ENCODE data around the gene CLIP1.
A peak's percentile ranks its signal among the peaks of the same experiment; 100 is the strongest.
"Not testable (repeated sequence)": the region's sequence is repeated elsewhere in the genome, so short reads cannot be mapped to it uniquely, and the experiment has no call there.

Gene CLIP1

GRCh38 chr12:122309564-122310121 is 112.8 kb downstream of the CLIP1 start:
- no peak for DNase-seq

DNA sequence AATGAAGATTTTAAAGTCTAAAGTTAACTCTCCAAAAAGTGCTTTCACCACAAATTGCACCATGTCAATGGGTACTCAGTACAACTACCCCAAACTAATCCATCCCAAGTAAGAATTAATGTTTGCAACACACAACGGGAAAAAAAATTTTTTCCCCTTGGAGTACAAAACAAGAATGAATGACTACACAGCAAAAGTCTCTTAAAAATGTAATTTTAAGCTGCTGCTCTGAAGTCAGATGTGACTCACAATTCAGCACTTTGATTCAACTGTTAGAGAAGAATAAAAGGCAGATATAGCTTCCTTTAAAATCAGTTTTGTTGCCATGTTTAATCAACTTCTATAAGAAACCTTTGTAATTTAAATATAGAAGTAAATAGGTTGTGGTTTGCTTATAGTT is 113.7 kb downstream of the CLIP1 start:
- no peak for DNase-seq

GRCh38 chr12:122306407-122306806 is 116.1 kb downstream of the CLIP1 start:
- no peak for DNase-seq

GRCh38 chr12:122304924-122305323 is 117.5 kb downstream of the CLIP1 start:
- no peak for DNase-seq

DNA sequence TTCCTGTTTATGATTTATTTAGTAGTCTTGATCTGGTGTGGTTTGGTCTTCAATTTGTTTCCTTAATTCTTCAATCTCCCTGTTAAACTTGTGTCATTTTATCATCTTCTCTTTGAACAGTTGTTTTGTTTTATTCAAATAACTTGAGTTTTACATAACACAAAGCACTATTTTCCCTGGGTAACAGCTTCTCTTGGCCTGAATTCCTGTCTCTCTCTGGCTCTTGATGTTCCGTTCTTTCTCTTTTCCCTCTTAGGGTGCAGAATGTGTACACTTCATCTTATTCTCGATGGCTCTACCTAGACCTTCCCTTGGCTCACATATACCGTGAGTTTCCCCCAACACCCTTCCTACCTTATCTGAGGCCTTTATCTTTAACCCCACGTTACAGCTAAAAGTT is 119.4 kb downstream of the CLIP1 start:
- DNase-seq: no peak

GRCh38 chr12:122298071-122298748 is 124.3 kb downstream of the CLIP1 start:
- no peak for DNase-seq

GRCh38 chr12:122297494-122297893 is 125.0 kb downstream of the CLIP1 start:
- no peak for DNase-seq

- no peak for DNase-seq
Measured at GRCh38 chr12:122295877-122296276, 126.6 kb downstream of the CLIP1 start.

DNA sequence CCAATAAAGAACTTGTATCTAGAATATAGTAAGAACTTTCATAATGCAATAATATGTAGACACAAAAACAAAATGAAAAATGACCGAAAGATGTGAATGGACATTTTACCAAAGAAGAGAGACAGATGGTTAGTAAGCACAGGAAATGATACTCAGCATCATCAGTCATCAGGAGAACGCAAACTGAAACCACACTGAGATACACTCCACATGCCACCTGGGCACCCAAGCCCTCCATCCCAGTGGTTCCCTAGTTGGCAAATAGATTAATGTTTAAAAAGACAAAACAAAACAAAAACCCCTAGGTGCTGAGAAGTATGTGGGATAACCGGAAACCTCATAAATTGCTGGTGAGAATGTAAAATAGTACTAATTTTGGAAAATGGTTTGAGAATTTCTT is 129.4 kb downstream of the CLIP1 start:
- no peak for DNase-seq

DNA sequence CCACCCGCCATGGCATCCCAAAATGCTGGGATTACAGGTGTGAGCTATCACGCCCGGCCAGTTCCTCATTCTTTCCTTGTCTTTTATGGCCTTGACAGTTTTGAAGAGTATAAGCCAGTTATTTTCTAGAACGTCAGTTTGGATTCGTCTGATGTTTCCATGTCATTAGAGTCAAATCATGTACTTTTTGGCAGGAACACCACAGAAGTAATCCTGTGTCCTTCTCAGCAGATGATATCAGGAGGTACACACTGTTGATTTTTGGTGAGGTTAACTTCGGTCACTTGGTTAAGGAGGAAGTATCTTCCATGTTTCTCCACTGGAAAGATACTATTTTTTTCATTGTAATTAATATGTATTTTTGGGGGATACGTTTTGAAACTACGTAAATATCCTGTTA is 131.0 kb downstream of the CLIP1 start:
- DNase-seq: no peak

DNA sequence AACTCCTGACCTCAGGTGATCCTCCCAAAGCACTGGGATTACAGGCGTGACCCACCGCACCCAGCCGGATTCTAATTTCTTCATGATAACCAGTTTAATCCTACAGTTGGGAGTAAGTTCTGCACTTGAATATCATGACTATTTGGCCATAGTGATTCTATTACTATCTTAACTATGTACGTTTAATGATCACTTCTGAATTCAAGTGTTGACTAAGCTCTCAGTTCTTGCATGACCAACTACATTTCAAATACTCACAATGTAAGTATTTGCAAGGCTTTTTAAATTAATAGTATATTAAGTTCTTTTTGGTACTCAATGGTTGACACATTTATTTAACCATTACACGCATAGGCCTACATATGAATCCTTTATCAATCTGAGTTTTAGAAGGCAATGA is 138.8 kb downstream of the CLIP1 start:
- DNase-seq: no peak

DNA sequence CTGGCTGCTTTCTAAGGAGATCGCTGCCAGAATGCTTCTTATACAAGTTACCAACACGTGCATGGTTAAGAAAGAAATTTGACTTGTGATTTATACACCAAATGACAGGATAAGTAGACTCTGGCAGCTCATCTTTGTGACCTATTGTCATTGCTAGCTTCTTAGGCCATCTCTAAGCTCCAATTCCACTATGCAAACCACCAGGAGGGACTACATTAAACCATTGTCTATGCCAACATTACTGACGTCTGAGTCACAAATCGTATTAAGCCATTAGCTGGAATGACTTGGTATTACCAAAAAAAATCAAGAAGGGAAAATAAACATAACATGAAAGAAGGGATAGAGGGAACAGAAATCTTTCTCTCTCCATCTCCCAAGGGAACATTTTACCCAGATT is 140.4 kb downstream of the CLIP1 start:
- no peak for DNase-seq

DNA sequence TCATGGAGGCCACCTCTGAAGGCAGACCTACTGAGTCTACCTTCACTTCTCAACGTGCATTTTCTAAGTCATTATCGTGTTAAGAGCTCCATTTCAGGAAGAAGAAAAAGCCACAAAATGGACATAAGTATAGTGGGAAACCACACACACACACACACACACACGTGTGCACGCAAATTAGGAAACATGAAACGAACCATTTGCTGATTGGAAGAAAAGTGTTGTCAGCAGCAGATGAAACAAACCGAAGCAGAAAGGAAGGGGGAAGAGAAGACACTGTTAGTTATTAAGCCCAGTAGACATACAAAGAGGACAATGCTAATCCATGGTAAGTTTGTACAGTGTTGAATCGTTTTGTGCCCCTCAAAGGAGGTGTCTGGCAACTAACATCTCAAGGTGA is 146.2 kb downstream of the CLIP1 start:
- no peak for DNase-seq

- DNase-seq: no peak
Measured at GRCh38 chr12:122275459-122275858, 147.0 kb downstream of the CLIP1 start.

GRCh38 chr12:122266230-122266901 is 156.1 kb downstream of the CLIP1 start, which contains the start of gene VPS33A:
TSS of gene VPS33A (minus strand) at chr12:122266494. CDS start at chr12:122266408, 86 bp downstream.
- DNase-seq: peak; percentile 90

GRCh38 chr12:122265886-122266229 is 156.6 kb downstream of the CLIP1 start:
- no peak for DNase-seq

DNA sequence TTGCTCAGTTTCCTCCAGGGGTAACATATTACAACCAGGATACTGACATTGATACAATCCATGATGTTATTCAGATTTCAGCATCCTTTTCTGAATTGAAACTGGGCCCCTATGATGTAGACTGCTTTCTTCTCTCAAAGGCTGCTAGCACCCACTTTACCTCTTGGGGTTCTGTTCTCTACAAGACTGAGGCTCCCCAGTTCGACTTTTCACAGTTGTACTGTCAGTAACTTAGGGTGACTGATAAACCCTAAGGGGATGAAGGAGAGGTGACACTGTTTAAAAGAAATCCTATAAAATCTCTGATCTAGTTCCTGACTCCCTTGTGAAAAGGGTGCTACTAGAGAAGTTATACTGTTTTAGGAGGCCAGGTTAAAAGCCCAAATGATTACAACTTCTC is 157.0 kb downstream of the CLIP1 start:
- DNase-seq: no peak

- DNase-seq: not testable (repeated sequence)
Measured at GRCh38 chr12:122260735-122261134, 161.7 kb downstream of the CLIP1 start.

DNA sequence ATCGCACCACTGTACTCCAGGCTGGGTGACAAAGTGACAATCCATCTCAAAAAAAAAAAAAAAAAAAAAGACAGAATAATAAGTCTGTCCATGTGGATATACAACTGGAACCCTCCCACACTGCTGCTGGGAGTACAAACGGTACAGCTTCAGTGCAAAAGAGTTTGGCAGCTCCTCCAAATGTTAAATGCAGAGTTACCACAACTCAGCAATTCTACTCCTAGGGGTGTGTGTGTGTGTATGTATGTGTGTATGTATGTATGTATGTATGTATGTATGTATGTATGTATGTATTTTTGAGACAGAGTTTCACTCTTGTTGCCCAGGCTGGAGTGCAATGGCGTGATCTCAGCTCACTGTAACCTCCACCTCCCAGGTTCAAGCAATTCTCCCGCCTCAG is 163.5 kb downstream of the CLIP1 start:
- DNase-seq: not testable (repeated sequence)

GRCh38 chr12:122258462-122258861 is 164.0 kb downstream of the CLIP1 start:
- DNase-seq: not testable (repeated sequence)

GRCh38 chr12:122250536-122250935 is 171.9 kb downstream of the CLIP1 start:
- no peak for DNase-seq

DNA sequence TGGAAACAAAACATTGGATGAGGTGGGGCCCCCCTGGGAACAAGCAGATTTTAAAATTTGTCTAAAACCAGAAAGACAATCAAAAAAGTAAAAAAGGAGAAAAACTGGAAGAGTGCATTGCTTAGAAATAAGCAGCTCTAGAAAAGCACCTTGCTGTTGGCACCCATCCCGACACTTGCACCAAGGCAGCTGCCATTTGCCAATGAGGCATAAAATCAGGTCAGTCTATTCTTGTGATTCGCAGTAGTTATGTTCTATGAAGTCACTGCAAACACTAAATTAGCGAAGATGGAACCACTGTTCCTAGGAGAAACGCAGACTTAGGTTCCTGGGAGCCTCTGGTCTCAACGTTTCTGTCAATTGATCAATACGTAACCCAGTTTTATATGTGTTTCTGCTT is 172.4 kb downstream of the CLIP1 start:
- no peak for DNase-seq

DNA sequence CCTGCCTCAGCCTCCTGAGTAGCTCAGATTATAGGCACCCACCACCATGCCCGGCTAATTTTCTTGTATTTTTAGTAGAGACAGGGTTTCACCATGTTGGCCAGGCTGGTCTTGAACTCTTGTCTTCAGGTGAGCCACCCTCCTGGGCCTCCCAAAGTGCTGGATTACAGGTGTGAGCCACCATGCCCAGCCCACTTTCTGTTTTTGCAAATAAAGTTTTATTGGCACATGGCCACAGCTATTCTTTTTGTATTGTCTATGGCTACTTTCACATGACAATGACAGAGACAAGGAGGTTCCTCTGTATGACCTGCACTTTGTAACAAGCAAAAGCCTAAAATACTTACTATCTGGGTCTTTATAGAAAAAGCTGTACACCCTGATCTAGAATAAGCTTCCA is 176.9 kb downstream of the CLIP1 start:
- DNase-seq: no peak
